HG02938 (cell line): ENCODE data around the gene ABCC4.

Experiments used
- ATAC-seq: cut with Tn5 transposase; IDR thresholded peaks from one replicate; pipeline ENCODE4 v1.9.1; 2021; ENCODE audit warnings: mild to moderate bottlenecking, moderate library complexity; ENCODE audit not compliant: unreplicated experiment

The ABCC4 gene

GRCh38 chr13:95122063-95122462 lies 179.2 kb downstream of the ABCC4 start:
- no peak for ATAC-seq

GRCh38 chr13:95121516-95121915 lies 179.7 kb downstream of the ABCC4 start:
- ATAC-seq: no peak

- no peak for ATAC-seq
Measured at GRCh38 chr13:95120650-95121049, 180.6 kb downstream of the ABCC4 start.

DNA sequence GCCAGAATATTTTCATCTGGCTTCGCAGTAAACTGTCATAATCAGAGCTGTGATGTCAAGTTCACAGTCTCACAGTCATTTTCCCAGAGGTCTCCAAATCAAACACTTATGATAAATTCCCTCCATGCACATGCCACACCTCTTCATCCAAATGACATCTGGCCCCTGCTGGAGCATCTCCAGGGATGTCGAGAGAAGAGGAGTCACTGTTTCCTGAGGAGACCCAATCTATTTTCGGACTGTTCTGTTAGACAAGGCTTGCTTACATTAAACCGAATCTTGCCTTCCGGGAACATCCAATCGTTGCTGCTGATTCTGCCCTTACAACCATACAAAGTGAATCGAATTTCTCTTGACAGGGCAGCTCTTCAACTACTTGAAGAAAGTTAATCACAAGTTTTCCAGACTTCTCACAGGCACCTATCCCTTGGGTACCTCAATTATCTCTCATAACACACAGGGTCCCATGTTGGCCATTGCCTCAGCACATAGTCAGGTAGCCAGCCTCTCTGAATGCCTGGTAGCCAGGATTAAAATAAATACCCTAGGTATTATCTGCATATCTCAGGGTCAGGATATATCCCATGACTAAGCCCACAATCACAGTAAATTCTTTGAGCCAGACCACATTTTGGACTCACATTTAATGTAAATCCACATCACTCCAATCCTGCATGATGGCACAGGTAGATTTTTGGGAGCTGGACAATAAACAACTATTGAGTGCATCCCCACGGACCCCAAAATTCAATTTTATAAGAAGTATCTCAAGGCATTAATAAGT lies 182.5 kb downstream of the ABCC4 start:
- ATAC-seq: no peak

DNA sequence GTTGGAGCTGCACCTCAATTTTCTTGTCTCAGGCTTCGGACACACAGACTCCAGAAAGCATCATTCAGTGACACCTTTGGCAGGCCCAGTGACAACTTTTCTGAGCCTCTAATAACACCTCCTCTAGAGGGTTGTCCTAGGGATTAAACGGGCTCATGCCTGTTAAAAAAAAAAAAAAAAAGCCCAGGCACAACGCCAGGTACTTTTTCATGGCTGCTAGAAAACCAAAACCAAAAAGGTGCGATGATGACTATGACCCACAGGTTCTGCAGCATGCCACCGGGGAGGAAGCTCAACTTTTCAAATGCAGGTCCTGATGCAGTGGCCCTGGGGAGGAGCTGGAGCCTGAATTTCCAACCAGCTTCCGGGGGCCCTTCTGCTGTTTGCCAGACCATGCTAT lies 184.2 kb downstream of the ABCC4 start:
- no peak for ATAC-seq

DNA sequence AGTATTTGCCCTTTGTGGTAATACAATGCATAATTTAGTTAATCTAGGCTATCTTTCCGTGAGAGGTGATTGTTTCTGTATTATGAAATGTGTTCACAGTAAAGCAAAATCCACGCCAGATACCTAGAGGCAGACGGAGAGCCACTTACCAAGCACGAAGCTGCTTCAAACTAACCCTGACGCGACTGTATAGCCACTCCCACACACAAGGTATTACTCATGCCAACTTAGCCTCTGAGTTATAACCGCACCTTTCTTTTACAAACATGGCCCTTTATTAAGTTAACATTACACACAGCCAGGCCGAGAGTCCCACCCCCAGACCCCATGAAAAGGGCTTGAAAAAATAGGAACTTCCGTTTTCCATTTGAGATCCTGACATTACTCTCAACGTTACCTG lies 185.7 kb downstream of the ABCC4 start:
- no peak for ATAC-seq

DNA sequence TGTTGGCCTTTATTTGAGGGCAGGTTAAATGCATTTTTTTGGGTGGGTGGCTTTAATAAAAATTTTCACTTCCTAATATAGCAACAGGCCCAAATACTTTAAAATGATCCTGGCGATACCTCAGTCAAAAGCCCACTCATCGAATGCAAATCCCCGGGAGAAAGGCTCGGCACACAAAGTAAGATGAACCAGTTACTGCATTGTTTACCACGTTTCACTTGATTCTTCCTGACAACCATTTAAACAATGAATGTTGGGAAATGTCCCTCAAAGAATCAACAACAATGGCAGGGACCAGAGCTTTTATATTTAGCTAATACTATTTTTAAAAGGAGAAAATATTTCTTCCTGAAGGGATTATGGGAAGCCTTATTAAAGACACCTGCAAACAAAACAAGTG lies 187.7 kb downstream of the ABCC4 start:
- ATAC-seq: no peak

DNA sequence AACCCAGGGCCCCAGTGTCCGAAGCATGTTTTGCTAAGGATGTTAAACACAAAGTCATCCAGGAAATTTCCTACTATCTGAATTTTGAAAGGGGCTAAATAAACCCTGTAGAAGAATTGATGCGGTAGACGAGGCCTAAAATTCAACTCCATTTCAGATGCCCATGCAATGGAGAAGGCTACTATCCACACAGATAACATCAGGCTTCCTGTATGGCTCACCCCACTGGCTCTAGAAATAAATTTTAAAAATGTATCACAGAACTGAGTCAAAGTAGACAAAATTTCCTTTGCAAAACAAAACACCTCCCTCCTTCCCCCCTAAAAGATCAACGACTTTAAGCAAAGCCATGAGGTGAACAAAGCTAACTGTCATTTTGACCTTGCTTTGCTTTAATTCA lies 188.4 kb downstream of the ABCC4 start:
- ATAC-seq: no peak

DNA sequence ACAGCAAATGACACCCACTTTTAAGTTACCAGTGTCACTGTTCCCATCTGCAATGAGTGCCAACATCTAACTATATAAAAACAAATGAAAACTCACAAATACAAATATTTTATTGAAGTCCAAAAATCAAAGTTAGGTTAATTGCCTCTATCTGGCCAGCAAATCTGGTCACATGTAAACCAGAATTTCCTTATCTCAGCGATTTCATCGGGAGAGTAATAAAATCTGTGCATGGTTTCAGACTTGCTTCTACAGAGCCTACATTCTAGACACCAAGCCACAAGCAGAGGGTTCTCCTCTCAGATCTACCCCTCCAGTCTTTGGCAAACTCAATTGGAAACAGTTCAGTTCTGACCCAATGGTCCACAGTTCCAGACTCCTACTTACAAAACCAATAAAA lies 189.6 kb downstream of the ABCC4 start:
- no peak for ATAC-seq

DNA sequence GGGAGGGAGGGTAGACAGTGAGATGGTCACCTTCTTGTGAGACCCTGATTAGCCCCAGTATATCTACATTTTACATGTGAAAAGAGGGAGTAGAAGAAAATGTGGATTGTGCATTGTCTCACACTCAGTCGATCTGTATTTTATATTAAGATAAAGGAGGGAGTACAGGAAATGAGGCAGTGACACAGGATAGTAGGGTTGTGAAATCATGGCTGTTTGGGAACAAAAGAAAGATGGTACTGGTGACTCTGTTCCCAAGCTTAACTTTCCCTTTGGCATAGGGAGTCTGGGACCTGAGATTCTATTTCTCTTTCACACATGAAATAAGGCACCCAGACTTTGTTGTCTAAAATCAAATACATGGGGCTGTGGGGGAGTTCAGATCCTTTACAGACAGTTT lies 194.7 kb downstream of the ABCC4 start:
- ATAC-seq: no peak

- no peak for ATAC-seq
Measured at GRCh38 chr13:95100525-95101433, 200.5 kb downstream of the ABCC4 start.

DNA sequence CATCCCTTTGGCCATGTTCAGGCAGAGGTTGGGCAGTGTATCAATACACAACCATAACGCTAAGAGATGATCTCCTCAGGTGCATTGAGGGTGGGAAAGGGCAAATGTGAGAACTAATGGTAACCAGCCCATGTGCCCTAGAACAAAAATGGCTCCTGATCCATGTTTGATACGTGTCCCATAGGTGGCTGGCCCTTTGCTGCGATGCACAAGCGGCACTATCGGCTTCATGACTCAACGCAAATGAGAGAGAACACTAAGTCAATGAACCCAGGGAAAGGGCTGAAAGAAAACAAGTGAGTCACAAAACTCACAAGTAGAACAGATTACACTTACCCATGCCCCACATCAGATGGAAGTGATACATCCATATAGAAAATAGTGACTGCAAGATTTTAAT lies 201.7 kb downstream of the ABCC4 start:
- no peak for ATAC-seq

- no peak for ATAC-seq
Measured at GRCh38 chr13:95098916-95099315, 202.3 kb downstream of the ABCC4 start.

DNA sequence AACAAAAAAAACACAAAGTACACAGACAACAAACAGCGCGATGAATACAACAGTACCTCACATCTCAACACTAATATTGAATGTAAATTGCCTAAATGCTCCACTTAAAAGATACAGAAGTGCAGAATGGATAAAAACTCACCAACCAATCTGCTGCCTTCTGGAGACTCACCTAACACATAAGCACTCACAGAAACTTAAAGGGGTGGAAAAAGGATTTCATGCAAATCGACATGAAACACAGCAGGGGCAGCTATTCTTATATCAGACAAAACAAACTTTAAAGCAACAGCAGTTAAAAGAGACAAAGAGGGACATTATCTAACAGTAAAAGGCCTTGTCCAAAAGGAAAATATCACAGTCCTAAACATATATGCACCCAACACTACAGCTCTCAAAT lies 209.5 kb downstream of the ABCC4 start:
- ATAC-seq: no peak

DNA sequence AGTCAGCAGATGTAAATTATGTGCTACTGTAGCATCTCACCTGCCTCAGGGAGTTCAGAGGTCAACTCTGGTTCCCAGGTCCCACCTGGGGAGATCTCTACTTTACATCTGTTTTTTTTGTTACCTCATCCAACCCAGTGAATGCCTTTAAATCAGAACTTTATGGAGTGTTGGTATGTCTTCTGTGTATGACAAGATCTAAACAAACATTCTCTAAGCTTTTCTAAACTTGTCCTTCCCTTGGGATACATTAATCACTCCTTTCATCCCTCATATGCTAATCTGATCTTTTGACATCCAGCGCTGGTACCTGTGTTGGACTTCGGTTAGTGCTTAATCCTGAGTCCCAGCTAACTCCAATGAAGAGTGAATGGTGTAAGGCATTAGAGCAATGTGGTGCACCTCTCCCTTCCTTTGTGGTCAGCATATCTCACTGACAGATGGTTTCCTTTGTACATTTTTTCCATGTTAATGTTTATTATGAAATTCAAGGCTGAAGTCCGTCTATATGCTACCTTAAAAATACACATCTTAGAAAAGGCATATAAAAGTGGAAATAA lies 213.4 kb downstream of the ABCC4 start:
- no peak for ATAC-seq

GRCh38 chr13:95086761-95087160 lies 214.5 kb downstream of the ABCC4 start:
- no peak for ATAC-seq

GRCh38 chr13:95083758-95084157 lies 217.5 kb downstream of the ABCC4 start:
- ATAC-seq: no peak

DNA sequence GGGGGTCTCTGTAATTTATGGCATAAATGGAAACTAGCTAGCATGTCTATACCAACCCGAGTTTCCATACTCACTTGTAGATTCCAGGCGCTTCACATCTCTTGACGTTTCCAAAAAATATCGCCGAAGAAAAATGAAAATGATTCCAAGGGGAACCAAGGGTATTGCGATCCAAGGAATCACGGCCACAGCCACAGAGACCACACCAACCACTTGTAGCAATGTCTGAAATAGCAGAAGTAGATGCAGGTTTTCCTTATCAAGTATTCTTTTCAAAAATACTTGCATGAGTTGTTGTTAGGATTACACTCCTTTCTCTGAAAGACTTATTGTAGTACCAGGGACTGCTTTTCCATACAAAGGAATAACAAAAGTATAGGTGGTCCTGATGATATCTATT lies 218.2 kb downstream of the ABCC4 start:
- ATAC-seq: no peak

GRCh38 chr13:95075506-95075905 lies 225.7 kb downstream of the ABCC4 start:
- ATAC-seq: no peak

DNA sequence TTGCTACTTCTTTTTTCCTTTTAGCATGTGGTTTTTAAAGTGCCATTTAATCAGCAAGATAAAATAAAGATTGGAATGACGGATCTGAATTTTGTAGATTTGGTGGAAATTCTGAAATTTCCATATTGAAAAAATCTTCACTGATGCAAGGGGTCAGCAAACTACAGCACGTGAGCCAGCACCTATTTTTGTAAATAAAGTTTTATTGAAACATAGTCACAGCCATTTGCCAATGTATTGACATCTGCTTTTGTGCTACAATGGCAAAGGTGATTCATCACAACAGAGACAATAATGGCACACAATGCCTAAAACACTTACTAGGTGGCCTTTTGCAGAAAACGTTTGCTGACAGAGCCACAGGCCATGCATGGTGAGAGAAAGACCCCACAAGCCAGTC lies 226.4 kb downstream of the ABCC4 start:
- ATAC-seq: no peak

DNA sequence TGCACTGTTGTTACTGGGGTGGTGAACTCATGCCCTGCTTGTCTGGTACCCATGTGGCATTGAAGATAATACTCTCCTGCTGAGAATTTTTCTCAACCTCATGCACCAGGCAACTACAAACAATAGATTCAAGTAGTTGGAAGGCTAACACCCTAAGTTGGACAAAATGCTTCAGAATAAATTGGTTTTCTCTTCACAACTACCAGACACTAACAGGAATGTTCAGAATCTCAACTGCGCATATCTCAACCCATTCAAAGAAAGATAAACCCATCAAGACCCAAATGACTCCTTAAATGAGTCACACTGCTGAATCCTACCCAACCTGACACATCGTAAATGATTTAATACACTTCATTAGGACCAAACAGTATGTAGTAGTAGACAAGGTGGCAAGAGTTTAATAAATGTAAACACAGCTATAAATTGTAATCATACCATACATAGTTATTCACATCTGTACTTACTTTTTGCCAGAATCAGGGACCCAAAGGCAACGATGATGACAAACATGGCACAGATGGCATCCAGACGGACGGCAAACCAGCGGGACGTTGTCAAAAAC lies 227.4 kb downstream of the ABCC4 start:
- ATAC-seq: no peak

DNA sequence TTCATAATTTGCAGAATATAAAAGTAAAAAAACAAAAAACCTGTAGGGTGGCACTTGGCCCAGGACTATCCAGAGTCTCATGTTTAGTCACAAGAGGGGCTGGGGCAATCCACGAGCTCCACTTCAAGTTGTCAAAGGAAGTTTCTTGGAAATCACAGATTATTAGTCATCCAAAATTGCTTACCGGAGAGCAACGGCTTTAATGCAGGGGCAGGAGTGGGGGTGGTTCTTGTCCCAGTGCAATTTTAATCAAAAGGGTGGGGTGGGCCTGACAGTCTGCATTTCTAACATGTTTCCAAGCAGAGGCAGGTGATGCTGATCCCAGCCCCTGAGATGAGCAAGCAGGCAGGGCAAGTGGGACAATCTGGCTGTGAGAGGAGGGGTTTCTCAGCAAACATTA lies 233.9 kb downstream of the ABCC4 start:
- no peak for ATAC-seq
